ENCODE data around the gene HDAC11.
"Not testable (repeated sequence)": the region's sequence is repeated elsewhere in the genome, so short reads cannot be mapped to it uniquely, and the experiment has no call there.

Gene HDAC11

DNA sequence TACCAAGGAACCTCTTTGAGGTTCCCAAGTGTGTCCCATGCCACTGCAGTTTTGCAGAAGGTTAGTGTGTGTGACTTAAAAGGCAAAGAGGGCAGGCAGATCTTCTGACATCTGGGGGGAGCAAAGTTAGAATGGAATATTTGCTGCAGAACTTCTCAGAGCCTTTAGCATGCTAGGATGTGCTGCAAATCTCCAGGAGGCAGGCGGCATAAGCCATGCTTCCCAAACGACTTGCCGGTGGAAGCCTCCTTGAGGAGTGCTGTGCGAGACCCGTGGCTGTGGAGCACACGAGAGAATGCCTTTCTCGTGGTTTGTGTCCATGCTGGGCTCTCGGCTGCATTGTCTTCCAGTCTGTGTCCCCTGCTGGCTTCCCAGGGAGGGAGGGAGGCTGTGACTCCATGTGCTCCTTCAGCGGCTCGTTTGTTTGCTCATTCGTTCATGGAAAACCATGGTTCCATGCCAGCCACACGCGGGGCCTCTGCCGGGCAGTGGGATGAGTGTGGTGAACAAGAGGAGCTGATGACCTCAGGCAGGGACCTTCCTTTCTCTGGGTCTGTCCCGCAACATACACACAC lies 13.8 kb downstream of the HDAC11 start:
- DNase-seq (ENCODE audit: low read depth), result no peak

DNA sequence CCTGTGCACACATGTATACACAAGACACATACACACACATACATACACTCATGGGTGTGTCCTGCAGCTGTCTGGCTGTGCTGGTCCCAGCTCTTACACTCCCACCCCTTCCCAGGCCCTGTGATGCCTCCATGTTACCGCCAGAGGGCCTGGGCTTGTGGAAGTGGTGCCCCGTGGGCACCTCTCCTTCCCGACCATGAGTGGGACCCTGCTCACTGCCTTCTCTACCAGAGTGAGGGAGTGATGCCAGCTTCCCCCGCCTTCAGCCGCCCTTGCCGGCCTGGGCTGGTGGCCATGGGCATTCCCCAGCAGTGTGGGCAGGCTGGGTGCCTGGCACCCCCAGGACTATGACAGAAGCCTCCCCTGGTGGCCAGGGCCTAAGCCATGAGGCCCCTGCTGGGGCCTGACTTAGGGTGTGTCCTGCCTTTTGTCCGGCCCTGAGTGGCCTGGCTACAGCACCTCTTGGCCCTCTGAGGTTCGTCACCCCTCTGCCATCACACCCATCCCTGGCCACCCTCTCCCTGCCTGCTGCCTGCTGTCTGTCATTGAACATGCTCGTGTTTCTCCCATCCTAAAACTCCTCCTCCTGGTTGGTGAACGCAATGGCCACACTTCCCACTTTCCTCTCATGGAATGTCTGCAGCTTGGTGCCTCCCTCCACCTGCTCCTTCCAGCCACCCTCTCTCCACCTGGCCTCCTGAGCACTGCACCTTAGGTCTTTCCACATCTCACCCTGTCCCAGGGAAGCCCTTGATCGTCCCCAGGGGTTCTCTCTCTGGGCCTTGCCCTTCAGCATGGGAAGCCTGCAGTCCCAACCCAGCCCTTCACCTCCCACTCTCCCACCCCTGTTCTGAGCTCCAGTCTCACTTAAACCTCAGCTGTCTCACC lies 14.6 kb downstream of the HDAC11 start:
- DNase-seq (ENCODE audit: low read depth), result no peak

DNA sequence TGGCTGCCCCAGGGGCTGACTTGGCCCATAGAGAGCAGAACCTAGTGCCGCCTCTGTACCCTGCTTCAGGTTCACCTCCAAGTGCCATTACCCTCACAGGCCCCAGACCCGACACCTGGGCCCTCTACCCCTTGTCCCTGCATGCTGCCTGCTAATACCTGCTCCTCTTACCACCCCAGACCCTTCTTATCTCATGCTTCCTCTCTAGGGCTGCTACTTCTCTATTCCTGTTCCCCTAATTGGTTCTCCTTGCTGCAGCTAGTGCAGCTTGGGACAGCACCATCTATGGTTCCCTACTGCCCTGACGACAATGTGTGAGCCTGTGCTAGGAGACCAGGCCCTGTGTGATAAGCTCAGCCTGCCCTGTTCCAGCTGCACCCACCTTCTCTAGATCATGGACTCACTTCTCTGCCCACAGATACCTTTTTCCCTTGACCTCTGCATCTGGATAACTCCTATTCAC lies 15.3 kb downstream of the HDAC11 start:
- no peak for DNase-seq (ENCODE audit: low read depth)

DNA sequence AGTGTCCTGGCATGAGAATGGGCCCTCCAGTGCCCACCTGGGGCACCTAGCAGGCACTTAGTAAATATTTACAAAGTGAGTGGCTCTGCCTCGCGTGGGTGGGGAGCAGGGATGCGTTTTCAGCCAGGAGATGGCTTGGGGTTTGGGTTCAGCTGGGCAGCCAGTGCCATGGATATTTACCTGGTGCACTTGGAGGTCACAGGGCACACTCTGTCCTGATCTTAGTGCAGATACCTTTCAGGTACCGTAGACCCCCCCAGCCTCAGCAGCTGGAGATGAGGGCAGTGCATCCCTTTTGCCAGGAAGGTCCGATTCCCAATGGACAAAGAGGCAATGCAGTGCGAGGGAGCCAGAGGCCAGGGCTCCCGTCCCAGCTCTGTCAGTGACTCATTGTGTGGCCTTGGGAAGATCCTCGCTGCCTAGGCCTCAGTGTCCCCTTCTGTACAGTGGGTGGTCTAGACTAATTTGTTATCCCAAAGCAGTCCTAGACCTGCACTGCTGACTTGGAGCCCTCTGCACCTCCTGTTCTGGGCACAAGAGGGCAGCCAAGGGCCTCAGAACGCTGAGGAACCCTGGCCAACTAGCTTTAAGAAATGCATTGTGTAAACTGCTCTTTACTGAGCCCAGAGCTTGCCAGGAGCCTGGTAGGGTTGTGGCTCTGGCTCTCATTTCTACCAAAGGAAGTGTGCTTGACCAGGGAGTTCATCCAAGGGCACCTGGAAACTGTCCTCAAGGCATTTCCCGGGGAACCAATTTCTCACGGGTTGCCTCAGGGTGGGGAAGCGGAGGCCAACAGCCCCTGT lies 16.0 kb downstream of the HDAC11 start:
- peak; percentile 47 for DNase-seq (ENCODE audit: low read depth)

DNA sequence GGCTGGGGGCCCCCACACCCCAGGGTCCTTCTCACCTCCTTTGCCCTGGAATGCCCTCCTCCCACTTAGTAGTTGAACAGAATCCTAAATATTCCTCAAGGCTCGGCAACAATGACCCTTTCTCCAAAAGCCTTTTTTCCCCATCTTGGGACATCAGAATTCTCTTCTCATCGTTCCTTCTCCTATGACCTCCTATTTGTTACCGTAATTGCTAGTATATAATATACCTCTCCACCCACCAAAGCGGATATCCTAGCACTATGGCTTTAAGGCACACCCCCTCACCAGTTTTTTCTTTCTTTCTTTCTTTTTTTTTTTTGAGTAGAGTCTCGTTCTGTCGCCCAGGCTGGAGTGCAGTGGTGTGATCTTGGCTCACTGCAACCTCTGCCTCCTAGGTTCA lies 16.8 kb downstream of the HDAC11 start:
- no peak for DNase-seq (ENCODE audit: low read depth)

DNA sequence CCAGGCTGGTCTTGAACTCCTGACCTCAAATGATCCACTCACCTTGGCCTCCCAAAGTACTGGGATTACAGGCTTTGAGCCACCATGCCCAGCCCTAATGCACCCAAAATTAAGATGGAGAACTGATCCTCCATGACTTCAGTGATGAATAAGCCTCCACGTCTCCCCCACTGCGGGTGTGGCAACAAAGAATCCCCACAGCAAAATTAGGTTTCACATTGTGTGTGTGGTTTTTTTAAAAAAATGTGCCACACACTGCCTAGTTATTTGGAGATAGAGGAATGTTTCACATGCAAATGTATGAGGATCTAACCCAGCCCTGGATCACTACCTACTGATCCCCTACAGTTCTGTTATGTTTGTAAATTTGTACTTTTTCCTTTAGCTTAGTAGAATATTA lies 17.3 kb downstream of the HDAC11 start:
- DNase-seq (ENCODE audit: low read depth), result no peak

DNA sequence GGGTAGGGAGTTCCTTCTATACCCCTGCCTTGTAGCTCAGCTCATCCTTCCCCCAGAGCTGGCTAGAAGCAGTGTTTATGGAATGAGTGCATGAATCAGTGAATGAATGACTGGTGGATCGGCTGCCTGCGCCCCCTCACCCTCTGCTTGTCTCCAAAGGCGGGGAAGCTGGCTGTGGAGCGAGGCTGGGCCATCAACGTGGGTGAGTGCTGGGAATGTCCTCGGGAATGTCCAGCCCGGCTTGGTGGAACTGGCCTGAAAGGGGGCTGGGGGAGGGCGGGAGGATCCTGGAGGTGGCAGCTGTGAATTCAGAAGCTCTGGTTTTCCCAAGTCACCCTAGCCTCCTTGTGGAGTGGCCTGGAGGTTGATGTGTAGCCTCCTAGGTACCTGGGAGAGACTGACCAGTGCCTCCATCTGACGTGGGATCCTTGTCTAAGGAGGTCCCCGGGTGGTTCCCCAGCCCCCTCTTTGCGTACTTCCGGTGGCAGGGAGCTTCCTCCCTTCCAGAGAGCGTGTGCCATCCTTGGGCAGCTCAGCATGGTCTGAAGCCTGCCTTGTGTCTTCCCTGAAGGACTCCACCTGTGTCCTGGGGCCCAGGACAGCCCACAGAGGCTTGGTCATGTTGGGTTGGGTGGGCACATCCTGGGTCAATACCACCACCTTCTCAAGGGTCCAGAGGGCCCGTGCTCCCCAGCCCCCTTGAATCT lies 18.4 kb downstream of the HDAC11 start:
- no peak for DNase-seq (ENCODE audit: low read depth)

DNA sequence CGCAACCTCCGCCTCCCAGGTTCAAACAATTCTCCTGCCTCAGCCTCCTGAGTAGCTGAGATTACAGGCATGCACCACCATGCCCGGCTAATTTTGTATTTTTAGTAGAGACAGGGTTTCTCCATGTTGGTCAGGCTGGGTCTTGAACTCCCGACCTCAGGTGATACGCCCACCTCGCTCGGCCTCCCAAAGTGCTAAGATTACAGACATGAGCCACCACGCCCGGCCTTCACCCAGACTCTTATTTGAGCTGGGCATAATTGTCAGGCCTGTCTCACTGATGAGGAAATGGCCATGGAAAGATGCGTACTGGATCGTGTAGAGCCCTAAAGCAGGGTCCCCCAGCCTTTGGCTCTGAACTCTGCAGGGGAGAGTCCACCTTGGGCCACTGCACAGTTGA lies 19.1 kb downstream of the HDAC11 start:
- not testable (repeated sequence) for DNase-seq (ENCODE audit: low read depth)

DNA sequence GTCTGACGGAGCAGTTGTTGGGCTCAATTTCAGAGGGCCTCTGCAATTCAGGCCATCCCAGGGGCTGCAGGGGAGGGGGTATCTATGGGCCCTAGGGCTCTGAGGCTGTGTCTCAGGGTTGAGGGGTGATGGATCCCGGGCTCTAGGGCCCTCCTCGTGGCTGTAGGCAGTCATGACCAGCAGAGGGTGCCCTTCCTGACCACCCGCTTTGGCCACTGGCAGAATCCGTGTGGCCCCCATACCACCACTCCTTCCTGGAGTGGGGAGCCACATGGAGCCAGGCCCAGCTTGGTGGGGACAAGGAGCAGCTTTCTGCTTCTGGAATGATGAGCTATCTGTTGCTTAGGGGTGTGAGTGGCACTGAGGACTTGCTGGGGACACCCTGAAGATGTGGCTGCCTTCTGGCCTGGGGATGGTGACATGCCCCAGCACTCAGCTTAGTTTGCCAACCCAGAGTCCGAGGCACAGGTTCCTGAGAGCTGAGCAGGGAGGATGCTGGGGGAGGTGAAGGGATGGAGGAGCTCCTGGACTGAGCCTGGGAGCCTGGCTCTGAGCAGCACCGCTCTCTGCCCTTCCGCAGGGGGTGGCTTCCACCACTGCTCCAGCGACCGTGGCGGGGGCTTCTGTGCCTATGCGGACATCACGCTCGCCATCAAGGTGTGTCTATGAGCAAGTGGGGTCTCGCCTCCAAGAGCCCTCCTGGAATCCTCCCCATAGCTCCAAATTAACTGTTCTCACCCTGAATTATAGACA lies 20.2 kb downstream of the HDAC11 start:
- no peak for DNase-seq (ENCODE audit: low read depth)

DNA sequence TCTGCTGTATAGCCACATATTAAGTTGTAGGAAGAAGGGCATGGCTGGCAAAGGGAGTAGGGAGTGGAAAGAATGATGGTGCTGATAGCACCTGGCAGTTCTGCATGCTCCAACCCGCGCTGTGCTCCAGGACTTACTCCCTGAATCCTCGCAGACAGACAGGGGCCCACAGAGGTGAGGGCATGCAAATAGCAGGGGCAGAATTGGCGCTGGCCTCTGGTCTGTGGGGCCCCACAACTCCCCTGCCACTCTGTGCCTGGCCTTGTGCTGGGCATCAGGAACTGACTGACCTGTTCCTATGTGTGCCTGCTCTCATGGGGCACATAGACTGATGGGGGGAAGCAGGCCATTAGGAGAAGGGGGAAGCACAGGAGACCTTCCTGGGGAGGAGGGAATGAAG lies 20.9 kb downstream of the HDAC11 start:
- DNase-seq (ENCODE audit: low read depth), result no peak

DNA sequence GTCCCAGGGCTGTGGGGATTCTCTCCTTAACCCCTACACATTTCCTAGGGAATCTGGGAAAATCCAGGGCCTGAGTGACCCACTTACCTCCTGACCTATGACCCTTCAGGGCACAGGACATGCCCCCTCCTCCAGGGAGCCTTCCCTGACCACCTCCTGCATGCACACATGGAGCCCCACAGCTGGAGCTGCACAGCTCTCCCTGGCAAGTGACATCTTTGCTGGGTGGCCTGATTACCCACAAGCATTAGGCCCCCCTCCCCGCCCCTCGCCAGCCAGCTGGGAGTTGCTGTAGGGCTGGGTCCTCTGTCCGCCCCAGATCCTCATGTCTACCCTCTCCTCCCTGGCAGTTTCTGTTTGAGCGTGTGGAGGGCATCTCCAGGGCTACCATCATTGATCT lies 21.4 kb downstream of the HDAC11 start:
- DNase-seq (ENCODE audit: low read depth), result no peak

DNA sequence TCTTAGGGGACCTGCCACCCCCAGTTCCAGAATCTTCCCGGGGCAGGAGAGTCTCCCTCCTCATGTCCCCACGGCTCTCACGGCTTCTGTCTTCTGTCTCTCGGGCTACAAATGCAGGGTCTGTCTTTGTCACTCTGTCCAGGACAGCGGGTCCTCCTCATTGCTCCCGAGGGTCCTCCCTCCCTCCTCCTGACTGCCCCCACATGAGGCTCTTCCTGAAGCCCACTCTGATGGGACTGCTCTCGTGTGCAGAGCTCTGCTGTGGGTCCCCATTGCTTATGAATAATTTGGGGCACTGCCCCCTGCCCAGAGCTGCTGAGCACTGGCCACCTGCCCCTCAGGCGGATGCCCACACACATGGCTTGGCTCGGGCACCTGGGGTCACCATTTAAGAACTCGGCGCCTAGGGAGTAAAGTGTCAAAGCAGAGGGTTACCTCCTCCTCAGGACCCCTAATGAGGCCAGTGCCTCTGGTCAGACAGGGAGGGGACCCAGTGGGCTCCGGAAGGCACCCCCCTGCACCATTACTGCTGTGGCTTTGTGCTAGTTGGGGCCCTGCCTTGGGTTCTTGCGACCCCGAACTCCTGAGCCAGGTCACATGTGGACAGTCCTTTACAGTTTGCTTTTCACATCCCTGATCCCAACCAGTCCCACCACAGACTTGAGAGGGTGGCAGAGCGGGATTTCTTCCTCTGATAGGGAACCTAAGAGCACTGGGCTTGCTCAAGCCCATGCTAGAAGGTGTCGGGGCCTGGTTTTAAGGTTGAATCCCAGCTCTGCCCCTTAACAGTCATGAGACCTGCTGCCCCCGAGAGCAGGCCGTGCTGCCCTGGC lies 22.1 kb downstream of the HDAC11 start:
- no peak for DNase-seq (ENCODE audit: low read depth)

DNA sequence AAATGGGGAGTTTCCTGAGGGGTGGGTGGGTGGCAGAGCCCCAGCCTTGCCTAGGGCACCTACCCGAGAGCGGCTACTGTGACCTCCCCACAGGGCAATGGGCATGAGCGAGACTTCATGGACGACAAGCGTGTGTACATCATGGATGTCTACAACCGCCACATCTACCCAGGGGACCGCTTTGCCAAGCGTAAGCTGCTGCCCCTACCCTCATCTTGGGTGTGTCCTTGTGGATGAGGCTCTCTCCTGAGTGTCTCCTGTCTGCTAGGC lies 22.6 kb downstream of the HDAC11 start:
- no peak for DNase-seq (ENCODE audit: low read depth)

DNA sequence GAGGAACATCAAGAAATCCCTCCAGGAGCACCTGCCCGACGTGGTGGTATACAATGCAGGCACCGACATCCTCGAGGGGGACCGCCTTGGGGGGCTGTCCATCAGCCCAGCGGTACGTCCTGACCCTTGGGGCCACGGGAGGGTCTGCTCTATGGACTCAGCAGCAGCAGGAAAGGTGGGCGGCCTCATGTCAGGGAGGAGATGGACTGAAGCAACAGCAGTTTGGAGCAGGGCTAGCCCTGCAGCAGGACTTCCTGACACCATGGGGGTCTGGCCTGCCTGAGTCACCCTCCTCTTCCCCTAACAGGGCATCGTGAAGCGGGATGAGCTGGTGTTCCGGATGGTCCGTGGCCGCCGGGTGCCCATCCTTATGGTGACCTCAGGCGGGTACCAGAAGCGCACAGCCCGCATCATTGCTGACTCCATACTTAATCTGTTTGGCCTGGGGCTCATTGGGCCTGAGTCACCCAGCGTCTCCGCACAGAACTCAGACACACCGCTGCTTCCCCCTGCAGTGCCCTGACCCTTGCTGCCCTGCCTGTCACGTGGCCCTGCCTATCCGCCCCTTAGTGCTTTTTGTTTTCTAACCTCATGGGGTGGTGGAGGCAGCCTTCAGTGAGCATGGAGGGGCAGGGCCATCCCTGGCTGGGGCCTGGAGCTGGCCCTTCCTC lies 24.2 kb downstream of the HDAC11 start:
- DNase-seq (ENCODE audit: low read depth), result no peak

DNA sequence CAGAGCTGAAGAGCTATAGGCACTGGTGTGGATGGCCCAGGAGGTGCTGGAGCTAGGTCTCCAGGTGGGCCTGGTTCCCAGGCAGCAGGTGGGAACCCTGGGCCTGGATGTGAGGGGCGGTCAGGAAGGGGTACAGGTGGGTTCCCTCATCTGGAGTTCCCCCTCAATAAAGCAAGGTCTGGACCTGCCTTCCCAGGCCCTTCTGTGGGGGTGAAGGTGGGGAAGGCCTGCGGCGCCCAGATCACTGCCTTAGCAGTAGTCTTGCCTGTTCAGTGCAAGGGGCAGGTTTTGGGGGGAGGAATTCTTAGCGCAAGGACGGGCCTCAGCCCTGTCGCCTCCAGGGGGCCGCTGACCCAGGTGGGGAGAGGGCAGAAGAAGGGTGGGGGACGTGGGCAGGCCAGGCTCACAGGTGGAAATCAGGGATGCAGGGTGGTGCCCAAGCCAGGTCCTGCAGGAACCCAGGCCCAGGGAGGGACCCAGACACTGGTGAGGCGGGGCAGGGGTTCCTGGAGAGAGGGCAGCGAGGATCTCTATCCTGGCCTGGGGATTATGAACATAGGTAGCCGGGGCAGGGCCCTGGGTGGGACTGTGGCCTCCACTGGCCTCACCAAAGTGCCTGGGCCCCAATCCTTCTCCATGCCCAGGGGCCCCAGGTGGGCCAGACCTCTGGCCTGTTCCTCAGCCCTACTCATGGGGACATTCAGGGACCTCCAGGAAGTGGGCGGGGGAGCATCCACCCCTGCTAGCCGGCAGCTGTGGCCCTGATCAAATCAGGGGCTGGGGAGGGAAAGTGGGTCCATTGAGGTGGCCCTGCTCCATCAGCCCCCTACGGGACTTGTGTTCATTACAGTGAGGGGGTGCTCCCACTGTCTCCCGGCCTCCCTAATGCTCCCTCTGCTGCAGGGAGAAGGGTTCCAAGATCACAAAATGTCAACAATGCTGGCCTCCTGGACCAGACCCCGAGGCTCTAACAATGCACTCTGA lies 25.3 kb downstream of the HDAC11 start:
- DNase-seq (ENCODE audit: low read depth), result no peak

DNA sequence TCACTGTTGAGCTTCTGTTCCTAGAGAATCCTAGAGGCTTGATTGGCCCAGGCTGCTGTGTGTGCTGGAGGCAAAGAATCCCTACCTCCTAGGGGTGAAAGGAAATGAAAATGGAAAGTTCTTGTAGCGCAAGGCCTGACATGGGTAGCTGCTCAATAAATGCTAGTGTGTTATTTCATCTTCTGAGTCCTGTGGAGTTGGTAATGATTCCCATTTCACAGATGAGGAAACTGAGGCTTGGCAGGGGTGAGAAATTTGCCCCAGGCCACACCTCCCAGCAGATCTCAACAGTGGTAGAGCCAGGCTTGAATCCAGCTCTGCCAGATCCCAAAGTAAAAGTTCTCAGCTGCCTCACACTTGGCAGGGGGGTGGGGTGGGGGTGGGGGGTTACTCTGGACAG lies 26.1 kb downstream of the HDAC11 start:
- DNase-seq (ENCODE audit: low read depth), result no peak

DNA sequence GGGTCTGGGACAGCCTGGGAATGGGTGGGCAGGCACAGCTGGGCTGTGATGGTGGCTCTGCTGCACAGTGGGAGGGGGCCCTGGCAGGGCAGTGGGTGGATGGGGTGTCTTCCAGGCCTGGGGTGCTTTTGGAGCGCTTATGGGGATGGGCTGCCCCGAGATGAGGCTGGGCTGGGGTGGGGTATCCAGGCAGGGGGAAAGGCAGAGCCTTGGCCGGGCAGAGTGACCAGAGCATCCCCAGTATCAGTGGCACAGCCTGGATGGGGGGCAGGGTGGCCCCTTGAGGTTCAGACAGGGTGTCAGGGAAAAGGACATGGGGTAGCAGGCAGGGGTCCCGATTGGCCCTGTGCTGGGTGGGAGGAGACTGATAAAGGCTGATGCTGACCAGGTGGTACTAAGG lies 26.6 kb downstream of the HDAC11 start:
- DNase-seq (ENCODE audit: low read depth), result no peak

DNA sequence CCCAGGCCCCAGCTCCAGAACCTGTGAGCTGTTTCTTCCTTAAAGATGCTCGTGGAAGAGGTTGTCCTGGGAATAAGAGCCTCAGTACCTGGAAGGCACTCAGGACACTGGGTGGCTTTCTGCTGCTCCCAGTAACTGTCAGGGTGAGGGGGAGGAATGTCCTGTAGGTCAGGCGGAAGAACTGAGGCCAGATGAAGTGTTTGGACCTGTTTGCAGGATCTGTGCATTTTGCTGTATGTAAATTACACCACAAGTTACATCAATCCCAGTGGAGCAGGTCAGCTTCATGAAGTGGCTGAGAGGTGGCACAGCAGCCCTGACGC lies 27.1 kb downstream of the HDAC11 start:
- DNase-seq (ENCODE audit: low read depth), result no peak
